ENCODE results near the gene VRK1.

GRCh38 chr14:96876747-96877146 is 79.6 kb downstream of the VRK1 start:
- no peak for TF ChIP-seq POLR2AphosphoS5 (IDR thresholded peaks at IDR 0.05; ENCODE audit: borderline replicate concordance, low read depth, low read length)
- TF ChIP-seq EZH2 (IDR thresholded peaks at IDR 0.05) = no peak
- TF ChIP-seq FOXP2 (optimal IDR thresholded peaks at IDR 0.05; ENCODE audit: control extremely low read depth, extremely low read length, insufficient read depth) = no peak

All from SK-N-MC (cell line).